Activated CD8-positive, alpha-beta memory T cell treated with anti-CD3 and anti-CD28 coated beads for 4 hours (primary cell): ENCODE data around the gene ASPHD1.
"Not testable (repeated sequence)": the region's sequence is repeated elsewhere in the genome, so short reads cannot be mapped to it uniquely, and the experiment has no call there.

ENCODE experiments used
- DNase-seq, 2 donors: peaks; one replicate each; pipeline ENCODE4 v3.0.0-alpha.2; 2020; ENCODE audit warnings: low read depth in 2 of 2

ASPHD1 gene

GRCh38 chr16:29907973-29908372 is 7.7 kb downstream of the ASPHD1 start:
- no peak for DNase-seq

- DNase-seq = no peak
Observed at GRCh38 chr16:29908719-29909220, 8.5 kb downstream of the ASPHD1 start.

GRCh38 chr16:29909391-29909790 is 9.1 kb downstream of the ASPHD1 start:
- no peak for DNase-seq

GRCh38 chr16:29909851-29910250 is 9.6 kb downstream of the ASPHD1 start:
- DNase-seq = not testable (repeated sequence)

- DNase-seq = no peak
Observed at GRCh38 chr16:29910819-29911675, 10.8 kb downstream of the ASPHD1 start.

GRCh38 chr16:29911676-29912010 is 11.4 kb downstream of the ASPHD1 start:
- no peak for DNase-seq

- no peak for DNase-seq
Observed at GRCh38 chr16:29912087-29912486, 11.8 kb downstream of the ASPHD1 start.

- no peak for DNase-seq
Observed at GRCh38 chr16:29913514-29913913, 13.2 kb downstream of the ASPHD1 start.

GRCh38 chr16:29915590-29916247 is 15.4 kb downstream of the ASPHD1 start:
- no peak for DNase-seq

- no peak for DNase-seq
Observed at GRCh38 chr16:29916979-29917378, 16.7 kb downstream of the ASPHD1 start.

GRCh38 chr16:29920288-29921033 is 20.2 kb downstream of the ASPHD1 start:
- no peak for DNase-seq

GRCh38 chr16:29921034-29921385 is 20.7 kb downstream of the ASPHD1 start:
- no peak for DNase-seq

- no peak for DNase-seq
Observed at GRCh38 chr16:29922326-29922725, 22.0 kb downstream of the ASPHD1 start.

GRCh38 chr16:29922986-29923501 is 22.8 kb downstream of the ASPHD1 start:
- no peak for DNase-seq

GRCh38 chr16:29925105-29925756 is 24.9 kb downstream of the ASPHD1 start:
- no peak for DNase-seq

- DNase-seq = peak; percentile 72 to 76
Observed at GRCh38 chr16:29925781-29926710, 25.8 kb downstream of the ASPHD1 start, which contains the start of gene KCTD13. TSS of gene KCTD13 (minus strand) at chr16:29926226. CDS start at chr16:29926033, 193 bp downstream.

GRCh38 chr16:29926711-29927052 is 26.4 kb downstream of the ASPHD1 start:
- DNase-seq = no peak

- no peak for DNase-seq
Observed at GRCh38 chr16:29927070-29927905, 27.0 kb downstream of the ASPHD1 start.

GRCh38 chr16:29931750-29932149 is 31.5 kb downstream of the ASPHD1 start:
- not testable (repeated sequence) for DNase-seq

- no peak for DNase-seq
Observed at GRCh38 chr16:29940656-29941055, 40.4 kb downstream of the ASPHD1 start.
